ENCODE data around the gene CLCF1. TPM values are rescaled to one million over a fixed set of nuclear protein-coding genes. Genes with fewer than 3 reads are reported as not detected.
A peak's percentile ranks its signal among the peaks of the same experiment; 100 is the strongest.

The CLCF1 gene
- total RNA-seq, 4 donors from 2014 or later: 1.8 to 46.4 (median 5.8) TPM

- H3K9me3 ChIP-seq: no peaks in the 10 kb centered on the region
- H3K36me3 ChIP-seq: no peaks in the 10 kb centered on the region
- in situ Hi-C loops (cut with MboI; ENCODE audit: low pct_ligation_motif_present in 1 of 4, low pct_unique_long_range_greater_than_20kb in 1 of 4, low sequenced_read_pairs in 3 of 4) (no loop called here), intact Hi-C loops (cut with DNase I; ENCODE audit: low total_unique reads) (loop anchor here (5.0 kb wide), 1 partner anchor 32 kb away; no protein-coding TSS in a partner anchor)
- TF ChIP-seq CTCF (IDR thresholded peaks at IDR 0.05): no peak
- no peak for DNase-seq
- peaks cover 47 to 73% (median 53%) of the 10 kb centered on the region in 4 donors for H3K4me1 ChIP-seq
- no peak overlapping the region for H3K4me3 ChIP-seq
- H3K27ac ChIP-seq: no peak overlapping the region
- no peaks in the 10 kb centered on the region for H3K27me3 ChIP-seq
- 81 to 82% methylated on average over 3 to 4 of the region's 4 CpGs for WGBS, 2 donors (ENCODE audit: low coverage in 1 of 2)
Observed at GRCh38 chr11:67349928-67350465, 23.4 kb downstream of the CLCF1 start.

- Histone ChIP-seq H3K27ac (peak overlapping the region in 3 of 4 donors; percentile 41 to 82 (median 70)), H3K27me3 (no peaks in the 10 kb centered on the region), H3K4me1 (peaks cover 42 to 73% (median 48%) of the 10 kb centered on the region in 4 donors), H3K4me3 (no peak overlapping the region), H3K9me3 (no peaks in the 10 kb centered on the region), H3K36me3 (no peaks in the 10 kb centered on the region)
- intact Hi-C loops (cut with DNase I; ENCODE audit: low total_unique reads): loop anchor here (5.0 kb wide), 1 partner anchor 33 kb away; no protein-coding TSS in a partner anchor
- no peak for DNase-seq
- in situ Hi-C loops (cut with MboI; ENCODE audit: low pct_ligation_motif_present in 1 of 4, low pct_unique_long_range_greater_than_20kb in 1 of 4, low sequenced_read_pairs in 3 of 4): no loop called here
- TF ChIP-seq POLR2A (IDR thresholded peaks at IDR 0.05): no peak
- 90% methylated on average over 2 of the region's 2 CpGs; no CpG with 5 or more reads in 1 of the 2 donors for WGBS, 2 donors (ENCODE audit: low coverage in 1 of 2)
Observed at GRCh38 chr11:67349457-67349856, 23.9 kb downstream of the CLCF1 start.

- peak overlapping the region; percentile 29 to 82 (median 56) for H3K27ac ChIP-seq
- H3K9me3 ChIP-seq: no peaks in the 10 kb centered on the region
- DNase-seq: no peak
- no peak overlapping the region for H3K4me3 ChIP-seq
- in situ Hi-C loops (cut with MboI; ENCODE audit: low pct_ligation_motif_present in 1 of 4, low pct_unique_long_range_greater_than_20kb in 1 of 4, low sequenced_read_pairs in 3 of 4): no loop called here
- H3K27me3 ChIP-seq: no peaks in the 10 kb centered on the region
- peaks cover 38 to 72% (median 44%) of the 10 kb centered on the region in 4 donors for H3K4me1 ChIP-seq
- WGBS, 2 donors (ENCODE audit: low coverage in 1 of 2): 40 to 78% methylated on average over 2 to 5 of the region's 5 CpGs
- intact Hi-C loops (cut with DNase I; ENCODE audit: low total_unique reads): loop anchor here (5.0 kb wide), 1 partner anchor 33 kb away; no protein-coding TSS in a partner anchor
- TF ChIP-seq POLR2AphosphoS5 (IDR thresholded peaks at IDR 0.05): no peak
- no peak for TF ChIP-seq EP300 (IDR thresholded peaks at IDR 0.05; ENCODE audit: low read depth)
- no peaks in the 10 kb centered on the region for H3K36me3 ChIP-seq
Observed at GRCh38 chr11:67349036-67349435, 24.4 kb downstream of the CLCF1 start.

GRCh38 chr11:67347964-67348749 is 25.2 kb downstream of the CLCF1 start:
- Histone ChIP-seq H3K4me1 (peaks cover 36 to 69% (median 41%) of the 10 kb centered on the region in 4 donors), H3K27me3 (no peaks in the 10 kb centered on the region), H3K9me3 (no peaks in the 10 kb centered on the region), H3K36me3 (no peaks in the 10 kb centered on the region), H3K27ac (peak overlapping the region; percentile 29 to 82 (median 56)), H3K4me3 (no peak overlapping the region)
- 46 to 60% methylated on average over 6 to 11 of the region's 11 CpGs for WGBS, 2 donors (ENCODE audit: low coverage in 1 of 2)
- in situ Hi-C loops (cut with MboI; ENCODE audit: low pct_ligation_motif_present in 1 of 4, low pct_unique_long_range_greater_than_20kb in 1 of 4, low sequenced_read_pairs in 3 of 4): no loop called here
- no peak for TF ChIP-seq EP300 (IDR thresholded peaks at IDR 0.05; ENCODE audit: low read depth)
- TF ChIP-seq POLR2A (IDR thresholded peaks at IDR 0.05): no peak
- no peak for TF ChIP-seq CTCF (IDR thresholded peaks at IDR 0.05)
- no peak for TF ChIP-seq POLR2AphosphoS5 (IDR thresholded peaks at IDR 0.05)
- intact Hi-C loops (cut with DNase I; ENCODE audit: low total_unique reads): loop anchor here (5.0 kb wide), 1 partner anchor 34 kb away; no protein-coding TSS in a partner anchor
- DNase-seq: no peak

Data from transverse colon (tissue), 4 donors.